ENCODE measurements around the gene SOX5.

GRCh38 chr12:23931176-23931575 lies 18.3 kb downstream of the SOX5 start:
- no peak for TF ChIP-seq CTCF (IDR thresholded peaks at IDR 0.05; ENCODE audit: low read depth, low read length)
- TF ChIP-seq POLR2A (IDR thresholded peaks at IDR 0.05; ENCODE audit: extremely low read depth, insufficient read length) = no peak
- TF ChIP-seq MYC (IDR thresholded peaks at IDR 0.05; ENCODE audit: low read depth, low read length) = no peak

All from NB4 (cell line).